Stimulated activated CD4-positive, alpha-beta T cell treated with anti-CD3 and anti-CD28 coated beads, Interleukin-15, amount 100 ng/mL, for 48 hours (primary cell): ENCODE results near the gene ACE2.

Experiments
- DNase-seq, 2 donors: peaks; one replicate each; pipeline ENCODE4 v3.0.0-alpha.2; 2020; ENCODE audit warnings: low read depth in 2 of 2

Gene ACE2

GRCh38 chrX:15511563-15511962 lies 89.2 kb downstream of the ACE2 start:
- no peak for DNase-seq
